ENCODE data around the gene CDC26.
"Not testable (repeated sequence)": the region's sequence is repeated elsewhere in the genome, so short reads cannot be mapped to it uniquely, and the experiment has no call there.

CDC26 gene

GRCh38 chr9:113275157-113276131 lies at the start of gene CDC26, which contains the start of gene PRPF4:
CDC26 (minus strand) TSS chr9:113275572; CDS start chr9:113272507, 3,065 bp downstream.
PRPF4 (plus strand) TSS chr9:113275658; CDS start chr9:113275744, 86 bp downstream.
- DNase-seq (ENCODE audit: low read depth): peak; percentile 95

- DNase-seq (ENCODE audit: low read depth): no peak
These were observed 47.3 kb upstream of the CDC26 start for GRCh38 chr9:113322671-113323070.

GRCh38 chr9:113320051-113320450 lies 44.7 kb upstream of the CDC26 start:
- no peak for DNase-seq (ENCODE audit: low read depth)

GRCh38 chr9:113319054-113319453 lies 43.7 kb upstream of the CDC26 start:
- DNase-seq (ENCODE audit: low read depth): no peak

- DNase-seq (ENCODE audit: low read depth): no peak
These were observed 42.4 kb upstream of the CDC26 start for GRCh38 chr9:113317777-113318176.

- no peak for DNase-seq (ENCODE audit: low read depth)
These were observed 40.7 kb upstream of the CDC26 start for GRCh38 chr9:113316030-113316429.

GRCh38 chr9:113315231-113315630 lies 39.9 kb upstream of the CDC26 start:
- no peak for DNase-seq (ENCODE audit: low read depth)

GRCh38 chr9:113313261-113313660 lies 37.9 kb upstream of the CDC26 start:
- DNase-seq (ENCODE audit: low read depth): no peak

- no peak for DNase-seq (ENCODE audit: low read depth)
These were observed 36.6 kb upstream of the CDC26 start for GRCh38 chr9:113311961-113312360.

GRCh38 chr9:113310538-113310937 lies 35.2 kb upstream of the CDC26 start:
- no peak for DNase-seq (ENCODE audit: low read depth)

GRCh38 chr9:113309204-113309813 lies 33.9 kb upstream of the CDC26 start:
- peak; percentile 4 for DNase-seq (ENCODE audit: low read depth)

- DNase-seq (ENCODE audit: low read depth): no peak
These were observed 32.1 kb upstream of the CDC26 start for GRCh38 chr9:113307396-113307975.

GRCh38 chr9:113306566-113306965 lies 31.2 kb upstream of the CDC26 start:
- no peak for DNase-seq (ENCODE audit: low read depth)

GRCh38 chr9:113302792-113303418 lies 27.5 kb upstream of the CDC26 start, which contains the start of gene RNF183:
RNF183 (minus strand) TSS chr9:113303376; CDS start chr9:113298184, 5,192 bp downstream.
- no peak for DNase-seq (ENCODE audit: low read depth)

GRCh38 chr9:113301548-113301947 lies 26.2 kb upstream of the CDC26 start:
- no peak for DNase-seq (ENCODE audit: low read depth)

- DNase-seq (ENCODE audit: low read depth): no peak
These were observed 24.5 kb upstream of the CDC26 start for GRCh38 chr9:113299800-113300292.

GRCh38 chr9:113298924-113299770 lies 23.8 kb upstream of the CDC26 start:
- DNase-seq (ENCODE audit: low read depth): no peak

GRCh38 chr9:113298311-113298710 lies 22.9 kb upstream of the CDC26 start:
- no peak for DNase-seq (ENCODE audit: low read depth)

GRCh38 chr9:113296796-113297558 lies 21.6 kb upstream of the CDC26 start:
- DNase-seq (ENCODE audit: low read depth): no peak

- DNase-seq (ENCODE audit: low read depth): not testable (repeated sequence)
These were observed 20.9 kb upstream of the CDC26 start for GRCh38 chr9:113296247-113296646.
